GM12875 (cell line): Measurements from ENCODE around the gene FHIP2A.
"Not testable (repeated sequence)": the region's sequence is repeated elsewhere in the genome, so short reads cannot be mapped to it uniquely, and the experiment has no call there.

Experiments
- H3K4me3 ChIP-seq: one replicate; pipeline ENCODE4 v1.5.1; 2011; ENCODE audit warnings: low read depth, low read length, control low read depth
- TF ChIP-seq, protein P1 (sequence below): IDR thresholded peaks from 2 replicates; pipeline ENCODE4 v1.5.1; 2011; ENCODE audit warnings: low read depth, mild to moderate bottlenecking, control low read depth, inconsistent platforms, low read length, moderate library complexity, borderline replicate concordance; ENCODE audit not compliant: insufficient read depth

The FHIP2A gene

DNA sequence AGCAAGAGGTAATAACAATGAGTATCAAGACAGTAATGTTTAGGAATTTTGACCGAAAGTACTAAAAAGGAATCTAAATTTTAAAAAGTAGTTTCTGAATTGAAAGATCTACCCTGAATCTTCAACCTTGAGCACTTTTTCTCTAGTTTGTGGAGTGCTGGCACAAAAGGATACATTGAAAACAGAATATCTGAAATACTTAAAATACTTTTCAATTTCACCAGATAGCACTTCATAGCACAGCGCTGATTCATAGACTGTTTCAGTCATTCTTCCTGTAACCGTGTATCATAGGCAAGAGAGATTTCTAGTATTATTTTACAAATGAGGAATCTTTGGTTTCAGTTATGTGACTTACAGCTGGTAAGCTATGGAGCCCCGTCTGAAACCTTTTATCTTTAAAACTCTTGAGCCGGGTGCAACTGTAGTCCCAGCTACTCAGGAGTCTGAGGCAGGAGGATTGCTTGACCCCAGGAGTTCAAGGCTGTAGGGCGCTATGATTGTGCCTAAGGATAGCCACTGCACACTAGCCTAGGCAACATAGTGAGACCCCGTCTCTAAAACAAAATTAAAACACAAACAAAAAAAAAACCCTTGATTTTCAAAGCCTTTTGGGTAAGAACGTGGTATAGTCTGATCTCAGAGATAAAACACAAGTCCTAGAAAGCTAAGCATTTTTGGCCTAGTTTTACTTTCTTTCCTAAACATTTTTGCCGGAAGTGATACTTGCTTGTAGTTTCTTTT lies 35.1 kb downstream of the FHIP2A start:
- no peak overlapping the region for H3K4me3 ChIP-seq
- TF ChIP-seq, protein P1, sequence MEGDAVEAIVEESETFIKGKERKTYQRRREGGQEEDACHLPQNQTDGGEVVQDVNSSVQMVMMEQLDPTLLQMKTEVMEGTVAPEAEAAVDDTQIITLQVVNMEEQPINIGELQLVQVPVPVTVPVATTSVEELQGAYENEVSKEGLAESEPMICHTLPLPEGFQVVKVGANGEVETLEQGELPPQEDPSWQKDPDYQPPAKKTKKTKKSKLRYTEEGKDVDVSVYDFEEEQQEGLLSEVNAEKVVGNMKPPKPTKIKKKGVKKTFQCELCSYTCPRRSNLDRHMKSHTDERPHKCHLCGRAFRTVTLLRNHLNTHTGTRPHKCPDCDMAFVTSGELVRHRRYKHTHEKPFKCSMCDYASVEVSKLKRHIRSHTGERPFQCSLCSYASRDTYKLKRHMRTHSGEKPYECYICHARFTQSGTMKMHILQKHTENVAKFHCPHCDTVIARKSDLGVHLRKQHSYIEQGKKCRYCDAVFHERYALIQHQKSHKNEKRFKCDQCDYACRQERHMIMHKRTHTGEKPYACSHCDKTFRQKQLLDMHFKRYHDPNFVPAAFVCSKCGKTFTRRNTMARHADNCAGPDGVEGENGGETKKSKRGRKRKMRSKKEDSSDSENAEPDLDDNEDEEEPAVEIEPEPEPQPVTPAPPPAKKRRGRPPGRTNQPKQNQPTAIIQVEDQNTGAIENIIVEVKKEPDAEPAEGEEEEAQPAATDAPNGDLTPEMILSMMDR, result no peak

DNA sequence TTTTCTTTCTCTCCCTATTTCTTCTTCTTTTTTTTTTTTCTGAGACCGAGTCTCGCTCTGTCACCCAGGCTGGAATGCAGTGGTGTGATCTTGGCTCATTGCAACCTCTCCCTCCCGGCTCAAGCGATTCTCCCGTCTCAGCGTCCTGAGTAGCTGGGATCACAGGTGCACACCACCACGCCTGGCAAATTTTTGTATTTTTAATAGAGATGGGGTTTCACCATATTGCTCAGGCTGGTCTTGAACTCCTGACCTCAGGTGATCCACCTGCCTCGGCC lies 35.6 kb downstream of the FHIP2A start:
- H3K4me3 ChIP-seq, result not testable (repeated sequence)

DNA sequence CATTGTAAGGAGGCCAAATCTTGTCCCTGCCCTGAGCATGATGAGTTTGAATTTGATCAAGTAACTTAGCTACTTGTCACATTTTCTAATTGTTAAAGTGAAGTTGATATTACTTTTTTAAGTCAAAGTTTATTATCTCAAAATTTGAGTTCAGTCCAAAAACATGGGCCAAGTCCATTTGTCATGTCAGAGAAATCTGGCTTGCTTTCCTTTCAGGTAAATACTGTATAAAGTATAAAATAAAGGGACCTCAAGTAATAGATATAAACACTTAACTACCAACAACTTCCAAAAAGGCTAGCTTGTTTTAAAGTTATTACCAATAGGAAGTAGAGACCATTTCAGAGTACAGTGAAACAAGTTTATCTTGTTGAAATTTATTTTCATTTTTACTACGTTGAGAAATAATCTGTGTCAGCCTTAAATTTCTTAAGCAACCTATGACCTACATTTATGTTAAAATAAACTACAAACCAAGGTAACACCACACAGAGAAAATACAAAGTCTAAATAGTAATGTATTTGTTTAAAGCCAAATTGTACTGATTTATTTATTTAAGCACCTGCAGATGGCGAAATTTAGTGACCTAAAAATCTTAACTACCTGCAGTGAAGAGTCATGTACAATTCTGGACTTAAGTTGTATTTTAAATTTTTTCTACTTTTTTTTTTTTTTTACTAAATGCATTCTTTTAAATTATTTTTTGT lies 36.5 kb downstream of the FHIP2A start:
- TF ChIP-seq, protein P1, result no peak
- no peak overlapping the region for H3K4me3 ChIP-seq

DNA sequence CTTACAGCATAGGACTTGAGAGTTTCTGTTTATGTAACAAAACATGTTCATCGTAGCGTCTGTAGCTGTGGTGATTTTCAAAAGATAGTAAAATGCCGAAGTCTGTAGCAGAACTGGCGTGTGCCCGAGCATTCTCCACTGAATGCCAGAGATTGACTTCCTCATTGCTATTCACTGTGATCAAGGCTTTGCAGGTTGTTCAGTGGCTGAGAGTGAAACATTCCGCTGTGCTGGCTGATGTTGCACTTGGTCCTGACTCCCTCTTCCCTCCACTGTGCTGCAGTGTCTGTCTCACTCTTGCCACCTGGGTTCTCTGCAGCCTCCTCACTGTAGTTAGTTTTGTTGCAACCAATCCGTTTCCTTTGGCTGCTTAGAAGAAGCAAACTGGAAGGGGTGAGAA lies 37.6 kb downstream of the FHIP2A start:
- TF ChIP-seq, protein P1, result no peak
- H3K4me3 ChIP-seq, result no peak overlapping the region

GRCh38 chr10:114862456-114862855 lies 40.9 kb downstream of the FHIP2A start:
- H3K4me3 ChIP-seq, result no peak overlapping the region
- TF ChIP-seq, protein P1, result no peak

GRCh38 chr10:114867365-114867764 lies 45.8 kb downstream of the FHIP2A start:
- TF ChIP-seq, protein P1, result no peak
- no peak overlapping the region for H3K4me3 ChIP-seq

GRCh38 chr10:114868870-114869519 lies 47.4 kb downstream of the FHIP2A start:
- TF ChIP-seq, protein P1, result no peak
- H3K4me3 ChIP-seq, result no peak overlapping the region
